Endothelial cell (in vitro differentiated cells): ENCODE results near the gene PIAS4. TPM values are rescaled to one million over a fixed set of nuclear protein-coding genes. Genes with fewer than 3 reads are reported as not detected.
A peak's percentile ranks its signal among the peaks of the same experiment; 100 is the strongest.

ENCODE experiments used
- DNase-seq: peaks from one replicate; pipeline ENCODE4 v3.0.0; 2021; ENCODE audit warnings: low spot score
- H3K27ac Mint-ChIP-seq: one replicate; pipeline ENCODE4 v1.8.0; 2021; ENCODE audit warnings: mixed read lengths, inconsistent platforms; ENCODE audit not compliant: unreplicated experiment
- H3K27me3 Mint-ChIP-seq: one replicate; pipeline ENCODE4 v1.8.0; 2021; ENCODE audit warnings: mild to moderate bottlenecking, moderate library complexity, mixed read lengths, inconsistent platforms; ENCODE audit not compliant: unreplicated experiment
- H3K36me3 Mint-ChIP-seq: one replicate; pipeline ENCODE4 v1.8.0; 2021; ENCODE audit warnings: mild to moderate bottlenecking, low read depth, mixed read lengths, inconsistent platforms; ENCODE audit not compliant: unreplicated experiment
- H3K4me1 Mint-ChIP-seq: one replicate; pipeline ENCODE4 v1.8.0; 2021; ENCODE audit warnings: mild to moderate bottlenecking, mixed read lengths, inconsistent platforms; ENCODE audit not compliant: unreplicated experiment
- H3K4me3 Mint-ChIP-seq: one replicate; pipeline ENCODE4 v1.8.0; 2021; ENCODE audit warnings: mild to moderate bottlenecking, mixed read lengths, inconsistent platforms; ENCODE audit not compliant: unreplicated experiment
- H3K9me3 Mint-ChIP-seq: one replicate; pipeline ENCODE4 v1.8.0; 2021; ENCODE audit warnings: mixed read lengths, inconsistent platforms; ENCODE audit not compliant: unreplicated experiment
- total RNA-seq: library from RNA; stranded (reverse); fragmentation: NEBNext Ultra II Directional; extraction: Animal tissue kit (Norgen Biotek cat#: 25700); gene quantifications from one replicate; pipeline ENCODE4 v1.2.1, GENCODE V29; 2021; ENCODE audit not compliant: unreplicated experiment
- TF ChIP-seq, protein P1 (sequence below): fragments of 200-600 bp; sonication (generic); IDR thresholded peaks from one replicate; pipeline ENCODE4 v1.5.0; 2021; ENCODE audit warnings: antibody characterized with exemption; ENCODE audit not compliant: unreplicated experiment

The PIAS4 gene
- total RNA-seq, 1 donor from 2014 or later = 41.2 TPM

DNA sequence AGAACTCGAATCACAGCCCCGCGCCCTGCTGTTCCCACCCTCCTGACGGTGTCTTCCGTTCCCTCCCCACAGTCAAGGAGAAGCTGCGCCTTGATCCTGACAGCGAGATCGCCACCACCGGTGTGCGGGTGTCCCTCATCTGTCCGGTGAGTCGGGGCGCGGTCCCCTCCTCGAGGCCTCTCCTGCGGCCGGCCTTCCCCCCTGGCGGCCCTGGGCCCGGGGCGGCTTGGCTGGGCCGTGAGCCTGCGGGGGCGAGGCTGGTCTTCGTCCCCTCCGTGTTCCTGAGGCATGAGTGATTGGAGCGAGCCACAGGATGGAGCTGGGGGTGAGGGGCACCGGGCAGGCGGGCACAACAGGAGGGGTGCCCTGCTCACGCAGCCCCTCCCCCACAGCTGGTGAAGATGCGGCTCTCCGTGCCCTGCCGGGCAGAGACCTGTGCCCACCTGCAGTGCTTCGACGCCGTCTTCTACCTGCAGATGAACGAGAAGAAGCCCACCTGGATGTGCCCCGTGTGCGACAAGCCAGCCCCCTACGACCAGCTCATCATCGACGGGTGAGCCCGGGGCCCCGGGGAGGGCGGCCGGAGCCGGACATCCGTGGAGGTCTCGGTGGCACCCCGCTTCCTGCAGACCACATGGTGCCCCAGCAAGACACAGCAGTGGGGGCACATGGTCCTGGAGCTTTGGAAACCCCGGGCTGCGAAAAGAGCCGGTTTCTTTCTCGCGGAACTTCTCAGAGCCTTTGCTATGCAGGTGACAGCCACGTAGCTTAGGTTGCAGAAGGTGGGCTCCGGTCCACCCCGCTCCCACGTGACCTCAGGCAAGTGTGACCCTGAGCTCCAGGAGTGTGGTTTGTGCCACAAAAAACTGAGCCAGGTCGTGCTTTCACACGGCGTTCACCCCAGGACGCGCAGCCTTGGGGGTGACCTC lies 25.8 kb downstream of the PIAS4 start:
- H3K27me3 Mint-ChIP-seq = peaks cover 8% of the 10 kb centered on the region
- no peak for DNase-seq
- H3K4me3 Mint-ChIP-seq = no peak overlapping the region
- TF ChIP-seq, protein P1, sequence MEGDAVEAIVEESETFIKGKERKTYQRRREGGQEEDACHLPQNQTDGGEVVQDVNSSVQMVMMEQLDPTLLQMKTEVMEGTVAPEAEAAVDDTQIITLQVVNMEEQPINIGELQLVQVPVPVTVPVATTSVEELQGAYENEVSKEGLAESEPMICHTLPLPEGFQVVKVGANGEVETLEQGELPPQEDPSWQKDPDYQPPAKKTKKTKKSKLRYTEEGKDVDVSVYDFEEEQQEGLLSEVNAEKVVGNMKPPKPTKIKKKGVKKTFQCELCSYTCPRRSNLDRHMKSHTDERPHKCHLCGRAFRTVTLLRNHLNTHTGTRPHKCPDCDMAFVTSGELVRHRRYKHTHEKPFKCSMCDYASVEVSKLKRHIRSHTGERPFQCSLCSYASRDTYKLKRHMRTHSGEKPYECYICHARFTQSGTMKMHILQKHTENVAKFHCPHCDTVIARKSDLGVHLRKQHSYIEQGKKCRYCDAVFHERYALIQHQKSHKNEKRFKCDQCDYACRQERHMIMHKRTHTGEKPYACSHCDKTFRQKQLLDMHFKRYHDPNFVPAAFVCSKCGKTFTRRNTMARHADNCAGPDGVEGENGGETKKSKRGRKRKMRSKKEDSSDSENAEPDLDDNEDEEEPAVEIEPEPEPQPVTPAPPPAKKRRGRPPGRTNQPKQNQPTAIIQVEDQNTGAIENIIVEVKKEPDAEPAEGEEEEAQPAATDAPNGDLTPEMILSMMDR = no peak
- H3K36me3 Mint-ChIP-seq = no peaks in the 10 kb centered on the region
- H3K27ac Mint-ChIP-seq = no peak overlapping the region
- no peaks in the 10 kb centered on the region for H3K4me1 Mint-ChIP-seq
- no peaks in the 10 kb centered on the region for H3K9me3 Mint-ChIP-seq

DNA sequence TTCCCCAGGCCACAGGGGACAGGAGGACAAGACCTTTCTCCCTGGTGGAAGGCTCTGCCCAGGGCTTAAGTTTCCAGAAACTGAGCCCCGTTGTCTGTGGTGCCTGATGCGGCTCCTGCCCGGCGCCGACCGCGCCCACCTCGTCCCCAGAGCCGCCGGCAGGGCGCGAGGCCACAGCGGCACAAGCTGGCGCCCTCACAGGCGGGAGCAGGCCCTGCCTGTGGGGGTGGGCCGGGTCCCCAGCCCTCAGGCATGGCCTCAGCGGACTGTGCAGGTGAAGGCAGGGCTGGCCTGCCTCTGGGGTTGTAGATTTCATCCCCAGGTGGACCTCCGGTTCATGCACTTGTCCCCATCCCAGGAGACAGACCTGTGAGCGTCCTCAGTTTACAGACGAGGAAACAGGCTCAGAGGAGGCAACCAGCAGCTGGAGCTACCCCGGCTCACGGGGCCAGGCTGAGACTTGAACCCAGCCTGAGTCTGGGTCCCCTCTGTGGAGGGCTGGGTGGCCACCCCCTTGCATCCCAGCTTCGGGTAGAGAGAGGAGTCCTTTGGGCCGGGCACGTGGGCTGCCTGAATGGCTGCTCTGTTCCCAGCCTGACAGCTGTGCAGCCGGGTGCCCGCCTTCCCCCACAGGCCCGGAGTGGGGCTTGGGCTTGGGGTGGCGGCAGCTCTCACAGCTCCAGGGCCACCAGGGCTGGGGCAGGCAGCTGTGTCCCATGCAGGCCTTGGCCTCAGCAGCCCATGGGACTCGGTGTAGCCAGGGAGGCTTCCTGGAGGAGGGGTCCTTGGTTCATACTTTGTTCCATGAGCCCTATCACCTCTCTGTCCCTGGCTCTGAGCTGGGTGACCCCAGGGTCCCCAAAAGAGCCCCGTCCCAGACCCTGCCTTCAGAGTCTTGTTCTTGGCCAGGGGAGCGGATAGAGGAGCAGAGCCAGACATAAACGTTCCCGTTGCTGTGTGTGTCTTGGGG lies 26.8 kb downstream of the PIAS4 start:
- Mint-ChIP-seq H3K36me3 (no peaks in the 10 kb centered on the region), H3K27ac (peak overlapping the region; percentile 57), H3K9me3 (no peaks in the 10 kb centered on the region), H3K4me3 (no peak overlapping the region), H3K27me3 (peaks cover 6% of the 10 kb centered on the region), H3K4me1 (no peaks in the 10 kb centered on the region)
- no peak for DNase-seq
- TF ChIP-seq, protein P1 = no peak

DNA sequence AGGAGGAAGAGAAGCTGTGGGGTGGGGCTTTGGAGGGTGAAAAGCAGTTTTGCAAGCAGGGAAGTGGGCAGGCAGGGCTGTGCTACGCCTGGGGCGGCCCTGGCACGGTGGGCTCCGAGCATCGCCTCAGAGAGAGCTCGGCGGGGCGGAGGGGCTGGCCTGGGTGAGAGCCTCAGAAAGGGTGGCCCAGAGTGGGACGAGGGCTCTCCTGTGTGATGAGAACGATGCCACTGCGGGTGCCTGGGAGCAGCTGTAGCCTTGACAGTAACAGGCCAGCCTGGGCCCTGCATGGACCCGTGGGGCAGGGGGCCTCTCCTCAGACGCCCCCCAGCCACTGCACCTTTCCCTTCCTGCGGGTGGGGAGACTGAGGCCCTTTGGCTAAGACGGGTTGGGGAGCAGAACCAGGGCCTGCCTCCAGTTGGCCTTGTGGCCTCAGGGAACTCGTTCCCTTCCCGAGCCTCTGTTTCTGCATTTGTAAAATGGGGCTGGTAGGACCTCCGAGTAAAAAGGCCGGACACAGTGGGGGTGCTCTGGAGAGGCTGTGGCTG lies 27.6 kb downstream of the PIAS4 start:
- Mint-ChIP-seq H3K4me3 (no peak overlapping the region), H3K36me3 (peaks cover 1% of the 10 kb centered on the region), H3K27ac (peak overlapping the region; percentile 57), H3K27me3 (peaks cover 6% of the 10 kb centered on the region), H3K9me3 (no peaks in the 10 kb centered on the region), H3K4me1 (no peaks in the 10 kb centered on the region)
- no peak for DNase-seq
- TF ChIP-seq, protein P1 = no peak

DNA sequence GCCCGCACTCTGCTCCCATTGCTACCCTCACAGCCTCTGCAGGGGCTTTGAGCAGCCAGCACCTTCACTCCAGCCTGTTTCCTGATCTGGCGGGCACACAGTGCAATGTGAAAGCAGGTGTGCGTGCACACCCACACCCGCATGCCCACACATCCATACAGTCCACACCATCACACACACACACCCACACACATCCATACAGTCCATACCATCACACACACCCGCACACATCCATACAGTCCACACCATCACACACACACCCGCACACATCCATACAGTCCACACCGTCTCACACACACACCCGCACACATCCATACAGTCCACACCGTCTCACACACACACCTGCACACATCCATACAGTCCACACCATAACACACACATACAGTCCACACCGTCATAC lies 28.0 kb downstream of the PIAS4 start:
- Mint-ChIP-seq H3K36me3 (peaks cover 6% of the 10 kb centered on the region), H3K27ac (no peak overlapping the region), H3K9me3 (no peaks in the 10 kb centered on the region), H3K4me3 (no peak overlapping the region), H3K4me1 (no peaks in the 10 kb centered on the region), H3K27me3 (peaks cover 8% of the 10 kb centered on the region)
- DNase-seq = no peak
- TF ChIP-seq, protein P1 = no peak
